Keratinocyte (primary cell): ENCODE results near the gene SYT6.

Experiments
- CTCF ChIP-seq, 3 experiments: IDR thresholded peaks in 1 of 3; conservative IDR thresholded peaks in 1 of 3; optimal IDR thresholded peaks in 1 of 3; 2 replicates in 2 of 3; 3 replicates in 1 of 3; pipeline versions ENCODE3 to v1.5.1; 2011; ENCODE audit warnings: low read length in 3 of 3, mild to moderate bottlenecking in 3 of 3, moderate library complexity in 2 of 3, control low read depth in 1 of 3, inconsistent platforms in 1 of 3; ENCODE audit not compliant: insufficient read depth in 2 of 3; ENCODE audit errors: extremely low read depth in 1 of 3
- EZH2 ChIP-seq: IDR thresholded peaks from one replicate; pipeline ENCODE4 v1.6.1; 2012; ENCODE audit warnings: inconsistent platforms, mild to moderate bottlenecking, low read length, moderate library complexity

DNA sequence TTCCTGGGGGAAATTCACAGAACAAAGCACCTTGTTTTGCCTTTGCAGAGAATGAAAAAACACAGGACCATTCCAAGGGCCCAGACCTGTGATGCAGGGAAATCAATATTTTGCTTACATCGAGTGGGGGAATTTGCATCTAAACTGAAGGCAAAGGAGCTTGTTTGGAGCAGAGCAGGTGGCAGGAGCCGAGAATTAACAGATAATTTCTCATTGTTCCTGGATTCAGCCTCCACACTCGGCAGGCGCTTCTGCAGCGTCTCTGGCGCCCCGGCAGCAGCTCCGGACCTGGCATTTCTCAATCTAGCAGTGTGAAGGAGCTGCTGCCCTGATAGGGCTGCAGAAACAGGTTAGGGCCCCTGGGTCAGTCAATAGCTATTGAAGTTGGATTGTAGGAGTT, 2.0 kb upstream of the SYT6 start:
- TF ChIP-seq CTCF (optimal IDR thresholded peaks at IDR 0.05 in 1 of 3, IDR thresholded peaks at IDR 0.05 in 1 of 3, conservative IDR thresholded peaks at IDR 0.05 in 1 of 3; ENCODE audit: extremely low read depth in 1 of 3, insufficient read depth in 2 of 3, low read length in 3 of 3) = no peak
- no peak for TF ChIP-seq EZH2
